HL-60/S4 treated with retinoic acid at 250 ng/mL for 4 days and 3 days (cell line): ENCODE measurements around the gene PM20D2.

Experiments used
- in situ Hi-C: fragments of 300-500 bp; cut with MboI; formaldehyde crosslinking; loops from 2 replicates; pipeline ENCODE4 v1.7.0; 2022; ENCODE audit warnings: low sequenced_read_pairs

Gene PM20D2

GRCh38 chr6:89200706-89201215 is 54.9 kb downstream of the PM20D2 start:
- in situ Hi-C loops: no loop called here

DNA sequence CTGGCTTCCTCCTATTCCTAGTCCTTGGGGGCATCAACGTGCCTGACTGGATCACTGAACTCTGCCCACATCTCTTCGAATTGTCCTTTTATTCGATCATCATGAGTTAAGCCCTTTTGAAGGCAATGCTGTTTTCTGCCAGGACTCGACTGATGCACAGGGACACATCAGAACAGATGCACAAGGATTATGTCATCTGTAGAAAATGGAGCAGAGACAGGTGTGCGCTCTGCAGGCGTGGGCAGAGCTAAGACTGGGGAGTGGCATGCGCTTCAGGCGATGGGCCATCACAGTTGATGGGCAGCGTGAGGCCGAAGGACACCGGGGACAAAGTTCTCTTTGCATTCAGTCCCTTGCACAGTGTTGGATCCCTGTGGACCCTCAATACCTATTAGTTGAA is 58.2 kb downstream of the PM20D2 start:
- in situ Hi-C loops: no loop called here

- in situ Hi-C loops: no loop called here
Measured at GRCh38 chr6:89205819-89206218, 60.0 kb downstream of the PM20D2 start.

DNA sequence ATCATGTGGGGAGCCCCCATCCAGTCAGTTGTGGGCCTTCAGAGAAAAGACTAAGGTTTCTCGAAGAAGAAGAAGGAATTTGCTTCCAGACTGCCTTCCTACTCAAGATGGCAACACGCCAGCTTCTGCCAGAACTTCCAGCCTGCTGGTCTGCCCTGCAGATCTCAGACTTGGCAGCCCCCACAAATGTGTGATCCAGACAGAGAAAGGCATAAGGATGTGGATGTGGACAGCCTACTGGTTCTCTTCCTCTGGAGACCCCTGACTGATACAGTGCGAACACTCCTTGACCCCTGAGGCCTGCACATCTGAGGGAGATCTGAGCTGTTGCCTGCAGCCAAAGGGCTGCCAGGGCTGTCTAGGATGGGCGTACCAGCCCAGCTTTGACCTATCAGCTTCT is 62.7 kb downstream of the PM20D2 start:
- in situ Hi-C loops: no loop called here

GRCh38 chr6:89209457-89209856 is 63.6 kb downstream of the PM20D2 start:
- in situ Hi-C loops: no loop called here

- in situ Hi-C loops: no loop called here
Measured at GRCh38 chr6:89212472-89212871, 66.6 kb downstream of the PM20D2 start.

GRCh38 chr6:89214197-89214596 is 68.3 kb downstream of the PM20D2 start:
- in situ Hi-C loops: no loop called here
